Gastroesophageal sphincter (tissue), 3 donors: ENCODE results near the gene PRKG1.

ENCODE experiments used
- EP300 ChIP-seq: sonication (generic); formaldehyde crosslinking; IDR thresholded peaks from one replicate; pipeline ENCODE4 v1.6.1; 2017; ENCODE audit warnings: antibody characterized with exemption, mild to moderate bottlenecking
- POLR2A ChIP-seq, 2 donors: fragments of 450-650 bp; IDR thresholded peaks; one replicate each; pipeline ENCODE4 v1.6.1; 2017; ENCODE audit warnings: antibody characterized with exemption in 2 of 2, mild to moderate bottlenecking in 2 of 2, moderate library complexity in 1 of 2
- TF ChIP-seq, protein P1 (sequence below), 4 experiments: fragments of 200-600 bp in 2 of 4; fragments of 450-650 bp in 2 of 4; sonication (generic) in 1 of 4; IDR thresholded peaks; one replicate each; pipeline ENCODE4 v1.5.1; 2017 to 2019; ENCODE audit warnings: antibody characterized with exemption in 4 of 4, mild to moderate bottlenecking in 2 of 4, moderate library complexity in 2 of 4

DNA sequence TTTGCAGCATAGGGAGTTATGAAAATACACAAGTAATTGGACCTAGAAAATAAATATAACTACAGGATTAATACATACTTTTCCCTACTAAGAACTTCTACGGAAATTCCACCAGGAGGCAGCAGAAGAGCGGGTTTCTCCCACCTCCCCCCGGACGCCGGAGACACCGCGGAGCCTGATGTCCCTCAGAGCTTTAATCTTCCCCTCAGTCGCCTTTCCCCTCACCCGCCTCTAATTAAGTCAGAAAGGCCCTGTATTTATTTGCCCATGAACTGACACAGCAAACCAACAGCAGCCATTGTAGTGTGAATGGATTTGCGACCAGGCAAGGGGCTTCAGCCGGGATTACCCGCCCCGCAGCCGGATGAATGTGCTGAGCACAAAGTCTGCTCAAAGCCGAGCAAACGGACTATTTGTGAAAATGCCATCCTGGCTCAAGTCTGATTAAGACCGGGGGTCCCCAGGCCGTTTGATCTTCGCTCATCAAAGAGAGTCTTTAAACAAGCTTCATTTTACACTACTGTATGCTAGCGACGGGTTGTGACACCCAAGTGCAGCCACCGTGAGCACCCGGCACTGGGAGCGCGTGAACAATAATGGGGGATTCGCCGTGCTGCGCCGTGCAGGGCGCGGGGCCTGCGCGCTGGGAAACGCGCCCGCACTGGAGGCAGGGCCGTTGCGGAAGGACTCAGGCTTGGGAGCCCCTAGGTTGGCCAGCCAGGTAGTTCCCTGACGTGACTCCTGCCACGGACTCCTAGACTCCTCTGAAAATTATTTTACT is 1234.2 kb downstream of the PRKG1 start:
- TF ChIP-seq, protein P1, sequence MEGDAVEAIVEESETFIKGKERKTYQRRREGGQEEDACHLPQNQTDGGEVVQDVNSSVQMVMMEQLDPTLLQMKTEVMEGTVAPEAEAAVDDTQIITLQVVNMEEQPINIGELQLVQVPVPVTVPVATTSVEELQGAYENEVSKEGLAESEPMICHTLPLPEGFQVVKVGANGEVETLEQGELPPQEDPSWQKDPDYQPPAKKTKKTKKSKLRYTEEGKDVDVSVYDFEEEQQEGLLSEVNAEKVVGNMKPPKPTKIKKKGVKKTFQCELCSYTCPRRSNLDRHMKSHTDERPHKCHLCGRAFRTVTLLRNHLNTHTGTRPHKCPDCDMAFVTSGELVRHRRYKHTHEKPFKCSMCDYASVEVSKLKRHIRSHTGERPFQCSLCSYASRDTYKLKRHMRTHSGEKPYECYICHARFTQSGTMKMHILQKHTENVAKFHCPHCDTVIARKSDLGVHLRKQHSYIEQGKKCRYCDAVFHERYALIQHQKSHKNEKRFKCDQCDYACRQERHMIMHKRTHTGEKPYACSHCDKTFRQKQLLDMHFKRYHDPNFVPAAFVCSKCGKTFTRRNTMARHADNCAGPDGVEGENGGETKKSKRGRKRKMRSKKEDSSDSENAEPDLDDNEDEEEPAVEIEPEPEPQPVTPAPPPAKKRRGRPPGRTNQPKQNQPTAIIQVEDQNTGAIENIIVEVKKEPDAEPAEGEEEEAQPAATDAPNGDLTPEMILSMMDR (IDR thresholded peaks at IDR 0.05), result peak; percentile 35 to 71 (median 45)
- no peak for TF ChIP-seq POLR2A (IDR thresholded peaks at IDR 0.05)
- no peak for TF ChIP-seq EP300
